Calu3 (cell line): ENCODE data around the gene FIZ1. TPM values are rescaled to one million over a fixed set of nuclear protein-coding genes. Genes with fewer than 3 reads are reported as not detected.
"Not testable (repeated sequence)": the region's sequence is repeated elsewhere in the genome, so short reads cannot be mapped to it uniquely, and the experiment has no call there.

ENCODE experiments used
- BruUV-seq: library from RNA; stranded (reverse); fragments of 400-500 nt; replicated peaks from 2 replicates; lab custom pipeline; 2021; lab: Mats Ljungman, UMichigan
- CTCF ChIA-PET: fragments of 300-600 bp; sonication (Branson Sonifier 250); formaldehyde crosslinking; loops from one replicate; lab custom pipeline; 2022; ENCODE audit warnings: antibody characterized with exemption; lab: Charles Lee
- DNase-seq: peaks from one replicate; pipeline ENCODE4 v3.0.0; 2022
- H3K27ac Mint-ChIP-seq: one replicate; pipeline ENCODE4 v1.8.0; 2022; ENCODE audit warnings: mixed read lengths; ENCODE audit not compliant: unreplicated experiment
- H3K27me3 Mint-ChIP-seq: one replicate; pipeline ENCODE4 v1.8.0; 2022; ENCODE audit warnings: mixed read lengths; ENCODE audit not compliant: unreplicated experiment
- H3K36me3 Mint-ChIP-seq: one replicate; pipeline ENCODE4 v1.8.0; 2022; ENCODE audit warnings: mild to moderate bottlenecking, moderate library complexity, mixed read lengths; ENCODE audit not compliant: insufficient read depth, unreplicated experiment
- H3K4me1 Mint-ChIP-seq: one replicate; pipeline ENCODE4 v1.8.0; 2022; ENCODE audit warnings: mild to moderate bottlenecking, low read depth, mixed read lengths; ENCODE audit not compliant: unreplicated experiment
- H3K4me3 Mint-ChIP-seq: one replicate; pipeline ENCODE4 v1.8.0; 2022; ENCODE audit warnings: mild to moderate bottlenecking, low read depth, moderate library complexity, mixed read lengths; ENCODE audit not compliant: unreplicated experiment
- H3K9me3 Mint-ChIP-seq: one replicate; pipeline ENCODE4 v1.8.0; 2022; ENCODE audit warnings: low read depth, mixed read lengths; ENCODE audit not compliant: unreplicated experiment
- CTCF ChIP-seq: fragments of 200-600 bp; IDR thresholded peaks from one replicate; pipeline ENCODE4 v1.8.0; 2022; ENCODE audit warnings: antibody characterized with exemption; ENCODE audit not compliant: unreplicated experiment
- intact Hi-C: fragments of 100-400 bp; cut with micrococcal nuclease; formaldehyde crosslinking; loops from one replicate; pipeline ENCODE4 v1.10.0; 2022; ENCODE audit not compliant: unreplicated experiment
- total RNA-seq: library from RNA; stranded (reverse); gene quantifications from 2 replicates; pipeline ENCODE4 v1.2.3, GENCODE V29; 2022

FIZ1 gene
- total RNA-seq, 1 experiment from 2014 or later: 18.6 TPM

GRCh38 chr19:55585658-55586339 lies 13.5 kb downstream of the FIZ1 start:
- DNase-seq: peak; percentile 73

GRCh38 chr19:55584871-55585270 lies 14.4 kb downstream of the FIZ1 start:
- no peak for TF ChIP-seq CTCF
- CTCF ChIA-PET: interaction anchor here (0.6 kb wide), 1 partner anchor 16 kb away, joined by 5 read pairs; no protein-coding TSS in a partner anchor
- Mint-ChIP-seq H3K4me1 (peaks cover 32% of the 10 kb centered on the region), H3K27ac (peak overlapping the region; percentile 13), H3K9me3 (no peaks in the 10 kb centered on the region), H3K36me3 (peaks cover 22% of the 10 kb centered on the region), H3K27me3 (peaks cover 30% of the 10 kb centered on the region), H3K4me3 (peak overlapping the region; percentile 62)
- no TSS peak for BruUV-seq
- intact Hi-C loops: loop anchor here (5.0 kb wide), 1 partner anchor 38 kb away; the partner anchor contains the start of gene SBK3
- DNase-seq: no peak

More at GRCh38 chr19:55585658-55586339, 13.5 kb downstream of the FIZ1 start:
- Mint-ChIP-seq H3K27ac (peak overlapping the region; percentile 13), H3K9me3 (no peaks in the 10 kb centered on the region), H3K4me1 (peaks cover 29% of the 10 kb centered on the region), H3K4me3 (peak overlapping the region; percentile 62), H3K27me3 (peaks cover 39% of the 10 kb centered on the region), H3K36me3 (peaks cover 13% of the 10 kb centered on the region)
- CTCF ChIA-PET: interaction anchor here (0.6 to 0.8 kb wide), 2 partner anchors 17 to 82 kb away, joined by 3 to 5 read pairs; no protein-coding TSS in a partner anchor
- TF ChIP-seq CTCF: no peak
- intact Hi-C loops: no loop called here
- BruUV-seq: no TSS peak

GRCh38 chr19:55583897-55584296 lies 15.4 kb downstream of the FIZ1 start:
- intact Hi-C loops: loop anchor here (5.0 kb wide), 1 partner anchor 37 kb away; the partner anchor contains the start of gene SBK3
- CTCF ChIA-PET: interaction anchor here (0.5 to 0.9 kb wide), 2 partner anchors 58 to 416 kb away, joined by 3 to 4 read pairs; no protein-coding TSS in a partner anchor

GRCh38 chr19:55582284-55582683 lies 17.0 kb downstream of the FIZ1 start:
- Mint-ChIP-seq H3K36me3 (peaks cover 29% of the 10 kb centered on the region), H3K4me1 (peaks cover 39% of the 10 kb centered on the region), H3K27me3 (peaks cover 21% of the 10 kb centered on the region), H3K4me3 (peak overlapping the region; percentile 80)
- DNase-seq, BruUV-seq, H3K9me3 Mint-ChIP-seq, H3K27ac Mint-ChIP-seq: not testable (repeated sequence)
- CTCF ChIA-PET: interaction anchor here (1.0 kb wide), 1 partner anchor 49 kb away, joined by 3 read pairs; no protein-coding TSS in a partner anchor
- intact Hi-C loops: loop anchor here (5.0 kb wide), 1 partner anchor 35 kb away; the partner anchor contains the start of gene SBK3

More at GRCh38 chr19:55583897-55584296, 15.4 kb downstream of the FIZ1 start:
- not testable (repeated sequence) for H3K4me3 Mint-ChIP-seq, BruUV-seq, DNase-seq, H3K9me3 Mint-ChIP-seq, H3K27ac Mint-ChIP-seq
- H3K36me3 Mint-ChIP-seq: peaks cover 26% of the 10 kb centered on the region
- peaks cover 39% of the 10 kb centered on the region for H3K4me1 Mint-ChIP-seq
- H3K27me3 Mint-ChIP-seq: peaks cover 21% of the 10 kb centered on the region

GRCh38 chr19:55581823-55582223 lies 17.5 kb downstream of the FIZ1 start:
- H3K27me3 Mint-ChIP-seq: peaks cover 21% of the 10 kb centered on the region
- H3K36me3 Mint-ChIP-seq: peaks cover 28% of the 10 kb centered on the region
- CTCF ChIA-PET: interaction anchor here (0.5 to 1.5 kb wide), 3 partner anchors 17 to 50 kb away, joined by 3 to 11 read pairs (median 4); partner anchors contain the start of gene FIZ1
- DNase-seq: no peak
- H3K4me3 Mint-ChIP-seq: peak overlapping the region; percentile 80
- TF ChIP-seq CTCF: no peak
- no peaks in the 10 kb centered on the region for H3K9me3 Mint-ChIP-seq
- H3K27ac Mint-ChIP-seq: no peak overlapping the region
- peaks cover 39% of the 10 kb centered on the region for H3K4me1 Mint-ChIP-seq
- BruUV-seq: no TSS peak
- intact Hi-C loops: loop anchor here (5.0 kb wide), 1 partner anchor 35 kb away; the partner anchor contains the start of gene SBK3
